ENCODE results near the gene SERPINE1.
A peak's percentile ranks its signal among the peaks of the same experiment; 100 is the strongest.

The SERPINE1 gene

DNA sequence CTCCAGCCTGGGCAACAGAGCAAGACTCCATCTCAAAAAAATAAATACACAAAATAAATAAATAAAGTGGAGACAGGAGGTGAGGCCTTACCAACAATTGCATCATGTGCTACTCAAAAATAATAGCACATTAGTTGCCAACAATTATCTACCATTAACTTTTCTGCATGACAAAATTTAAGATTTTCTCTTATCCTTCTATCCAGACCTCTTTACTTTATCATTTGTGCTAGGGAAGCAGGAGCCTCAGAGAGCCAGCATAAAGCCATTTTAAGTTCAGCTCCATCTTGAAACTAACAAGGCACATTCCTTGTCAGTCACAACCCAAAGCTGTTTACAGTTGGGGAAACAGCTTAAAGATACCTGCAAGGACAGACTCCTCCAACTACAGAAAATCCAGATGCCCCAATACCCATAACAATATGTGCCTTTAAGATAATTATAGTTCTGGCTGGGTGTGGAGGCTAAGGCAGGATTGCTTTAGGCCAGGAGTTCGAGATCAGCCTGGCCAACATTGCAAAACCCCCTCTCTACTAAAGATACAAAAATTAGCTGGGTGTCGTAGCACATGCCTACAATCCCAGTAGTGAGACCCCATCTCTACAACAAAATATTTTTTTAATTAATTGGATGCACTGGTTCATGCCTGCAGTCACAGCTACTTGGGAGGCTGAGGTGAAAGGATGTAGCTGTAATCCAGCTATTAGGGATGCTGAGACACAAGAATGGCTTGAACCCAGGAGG is 25.2 kb downstream of the SERPINE1 start:
- H3K4me2 ChIP-seq (ENCODE audit: insufficient read depth, low read length, poor library complexity, severe bottlenecking) = no peak overlapping the region
- no peaks in the 10 kb centered on the region for H3K9me3 ChIP-seq (replicated peaks in 1 of 2; ENCODE audit: control insufficient read depth in 2 of 2, insufficient read depth in 1 of 2, low read depth in 1 of 2, low read length in 2 of 2)
- H3K4ac ChIP-seq (ENCODE audit: low read length) = no peak overlapping the region
- no peak overlapping the region for H4K8ac ChIP-seq (ENCODE audit: low read depth, low read length)
- H2BK12ac ChIP-seq (ENCODE audit: low read length) = no peak overlapping the region
- H3K79me1 ChIP-seq (ENCODE audit: low read depth, low read length) = no peaks in the 10 kb centered on the region
- H3K9ac ChIP-seq (ENCODE audit: low read depth, low read length, poor library complexity) = no peak overlapping the region
- H3K27ac ChIP-seq (replicated peaks; ENCODE audit: low read length) = no peak overlapping the region
- H2AFZ ChIP-seq (ENCODE audit: low read length) = no peak overlapping the region
- no CpG with 5 or more reads among the region's 2 CpGs for WGBS, 2 donors (ENCODE audit: extremely low coverage in 2 of 2, insufficient read length in 2 of 2, insufficient replicate concordance in 1 of 2)
- H3K4me1 ChIP-seq (ENCODE audit: control insufficient read depth in 2 of 2, insufficient read depth in 1 of 2, low read depth in 1 of 2, low read length in 2 of 2) = peaks cover 8 to 9% of the 10 kb centered on the region in 2 donors
- H4K91ac ChIP-seq (ENCODE audit: low read depth, low read length, poor library complexity) = no peak overlapping the region
- H3K36me3 ChIP-seq (replicated peaks in 1 of 2; ENCODE audit: control insufficient read depth in 2 of 2, insufficient read depth in 2 of 2, low read length in 2 of 2) = peaks cover 2 to 7% of the 10 kb centered on the region in 2 donors
- H3K4me3 ChIP-seq (ENCODE audit: low read length in 2 of 2) = no peak overlapping the region
- no peak for DNase-seq (ENCODE audit: low spot score)
- no peak overlapping the region for H2BK15ac ChIP-seq (ENCODE audit: low read length)
- H2AK5ac ChIP-seq (ENCODE audit: low read depth, low read length) = no peak overlapping the region
- H2BK5ac ChIP-seq (ENCODE audit: low read length) = no peak overlapping the region
- no peak overlapping the region for H3K14ac ChIP-seq (ENCODE audit: low read length)
- no peak overlapping the region for H3K18ac ChIP-seq (ENCODE audit: low read length)
- no peaks in the 10 kb centered on the region for H3K27me3 ChIP-seq (ENCODE audit: control insufficient read depth in 3 of 3, insufficient read depth in 3 of 3, low read depth in 1 of 3, low read length in 3 of 3)
- no peak overlapping the region for H2BK120ac ChIP-seq (ENCODE audit: low read depth, low read length)
- no peak overlapping the region for H3K23ac ChIP-seq (ENCODE audit: low read depth, low read length, poor library complexity)

- Histone ChIP-seq H3K4me3 (ENCODE audit: low read length in 2 of 2) (peak within 1 kb of the TSS; percentile 88 to 90), H3K9ac (ENCODE audit: low read depth, low read length, poor library complexity) (peak within 1 kb of the TSS; percentile 94), H3K36me3 (replicated peaks in 1 of 2; ENCODE audit: control insufficient read depth in 2 of 2, insufficient read depth in 2 of 2, low read length in 2 of 2) (peaks cover 2 to 25% of the 10 kb centered on the region in 2 donors), H3K18ac (ENCODE audit: low read length) (peak within 1 kb of the TSS; percentile 99), H2BK15ac (ENCODE audit: low read length) (peak within 1 kb of the TSS; percentile 98), H3K4me1 (ENCODE audit: control insufficient read depth in 2 of 2, insufficient read depth in 1 of 2, low read depth in 1 of 2, low read length in 2 of 2) (peaks cover 8 to 9% of the 10 kb centered on the region in 2 donors), H2BK12ac (ENCODE audit: low read length) (no peak within 1 kb of the TSS), H3K4me2 (ENCODE audit: insufficient read depth, low read length, poor library complexity, severe bottlenecking) (peak within 1 kb of the TSS; percentile 64), H2AK5ac (ENCODE audit: low read depth, low read length) (peak within 1 kb of the TSS; percentile 54), H2BK120ac (ENCODE audit: low read depth, low read length) (peak within 1 kb of the TSS; percentile 51), H4K8ac (ENCODE audit: low read depth, low read length) (no peak within 1 kb of the TSS), H2AFZ (ENCODE audit: low read length) (peak within 1 kb of the TSS; percentile 96), H3K14ac (ENCODE audit: low read length) (peak within 1 kb of the TSS; percentile 58), H4K91ac (ENCODE audit: low read depth, low read length, poor library complexity) (no peak within 1 kb of the TSS), H3K27me3 (ENCODE audit: control insufficient read depth in 3 of 3, insufficient read depth in 3 of 3, low read depth in 1 of 3, low read length in 3 of 3) (no peaks in the 10 kb centered on the region), H3K23ac (ENCODE audit: low read depth, low read length, poor library complexity) (peak within 1 kb of the TSS; percentile 80), H3K9me3 (replicated peaks in 1 of 2; ENCODE audit: control insufficient read depth in 2 of 2, insufficient read depth in 1 of 2, low read depth in 1 of 2, low read length in 2 of 2) (no peaks in the 10 kb centered on the region), H3K27ac (replicated peaks; ENCODE audit: low read length) (no peak within 1 kb of the TSS), H2BK5ac (ENCODE audit: low read length) (peak within 1 kb of the TSS; percentile 83), H3K4ac (ENCODE audit: low read length) (no peak within 1 kb of the TSS), H3K79me1 (ENCODE audit: low read depth, low read length) (no peaks in the 10 kb centered on the region)
- DNase-seq (ENCODE audit: low spot score) = peak; percentile 100
- WGBS, 2 donors (ENCODE audit: extremely low coverage in 2 of 2, insufficient read length in 2 of 2, insufficient replicate concordance in 1 of 2) = no CpG with 5 or more reads among the region's 51 CpGs
Observed at GRCh38 chr7:101153969-101154692, 27.2 kb downstream of the SERPINE1 start, which contains the start of gene AP1S1. AP1S1 (plus strand) TSS chr7:101154476; CDS start chr7:101154515, 39 bp downstream.

- Histone ChIP-seq H3K79me1 (ENCODE audit: low read depth, low read length) (no peaks in the 10 kb centered on the region), H3K4me3 (ENCODE audit: low read length in 2 of 2) (peak overlapping the region; percentile 88 to 90), H3K4me1 (ENCODE audit: control insufficient read depth in 2 of 2, insufficient read depth in 1 of 2, low read depth in 1 of 2, low read length in 2 of 2) (peaks cover 9% of the 10 kb centered on the region in 2 donors), H2BK12ac (ENCODE audit: low read length) (no peak overlapping the region), H4K8ac (ENCODE audit: low read depth, low read length) (no peak overlapping the region), H4K91ac (ENCODE audit: low read depth, low read length, poor library complexity) (no peak overlapping the region), H3K18ac (ENCODE audit: low read length) (peak overlapping the region; percentile 99), H3K14ac (ENCODE audit: low read length) (no peak overlapping the region), H2AK5ac (ENCODE audit: low read depth, low read length) (peak overlapping the region; percentile 43), H2BK15ac (ENCODE audit: low read length) (peak overlapping the region; percentile 98), H3K27ac (replicated peaks; ENCODE audit: low read length) (no peak overlapping the region), H3K9me3 (replicated peaks in 1 of 2; ENCODE audit: control insufficient read depth in 2 of 2, insufficient read depth in 1 of 2, low read depth in 1 of 2, low read length in 2 of 2) (no peaks in the 10 kb centered on the region), H2BK120ac (ENCODE audit: low read depth, low read length) (peak overlapping the region; percentile 51), H3K23ac (ENCODE audit: low read depth, low read length, poor library complexity) (peak overlapping the region; percentile 80), H2AFZ (ENCODE audit: low read length) (peak overlapping the region; percentile 96), H3K27me3 (ENCODE audit: control insufficient read depth in 3 of 3, insufficient read depth in 3 of 3, low read depth in 1 of 3, low read length in 3 of 3) (no peaks in the 10 kb centered on the region), H3K36me3 (replicated peaks in 1 of 2; ENCODE audit: control insufficient read depth in 2 of 2, insufficient read depth in 2 of 2, low read length in 2 of 2) (peaks cover 4 to 30% of the 10 kb centered on the region in 2 donors), H2BK5ac (ENCODE audit: low read length) (peak overlapping the region; percentile 83), H3K4ac (ENCODE audit: low read length) (no peak overlapping the region), H3K9ac (ENCODE audit: low read depth, low read length, poor library complexity) (peak overlapping the region; percentile 94), H3K4me2 (ENCODE audit: insufficient read depth, low read length, poor library complexity, severe bottlenecking) (peak overlapping the region; percentile 64)
- WGBS, 2 donors (ENCODE audit: extremely low coverage in 2 of 2, insufficient read length in 2 of 2, insufficient replicate concordance in 1 of 2) = no CpG with 5 or more reads among the region's 34 CpGs
- DNase-seq (ENCODE audit: low spot score) = no peak
Observed at GRCh38 chr7:101154693-101155102, 27.8 kb downstream of the SERPINE1 start.

DNA sequence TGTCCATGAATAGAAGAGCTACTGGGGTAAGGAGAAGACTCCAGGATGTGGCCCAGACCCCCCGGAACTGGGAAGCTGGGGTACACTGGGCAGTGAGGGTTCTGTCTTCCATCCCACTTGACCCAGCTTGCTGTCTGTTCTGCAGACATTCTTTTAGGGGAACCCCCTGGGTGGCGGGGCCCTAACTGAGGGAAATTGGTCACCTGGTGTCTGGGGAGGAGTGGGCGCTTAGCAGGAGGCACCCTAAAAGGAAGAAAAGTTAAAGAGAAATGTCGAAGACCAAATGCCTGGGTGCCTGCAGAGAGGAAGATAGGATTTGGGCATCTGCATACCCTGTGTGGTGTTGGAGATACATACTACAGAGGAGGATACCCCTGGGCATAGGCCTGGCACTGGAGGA is 28.4 kb downstream of the SERPINE1 start:
- H2AK5ac ChIP-seq (ENCODE audit: low read depth, low read length) = peak overlapping the region; percentile 54
- WGBS, 2 donors (ENCODE audit: extremely low coverage in 2 of 2, insufficient read length in 2 of 2, insufficient replicate concordance in 1 of 2) = no CpG with 5 or more reads among the region's 4 CpGs
- no peak for DNase-seq (ENCODE audit: low spot score)
- H3K23ac ChIP-seq (ENCODE audit: low read depth, low read length, poor library complexity) = no peak overlapping the region
- peak overlapping the region; percentile 66 for H3K9ac ChIP-seq (ENCODE audit: low read depth, low read length, poor library complexity)
- H2BK15ac ChIP-seq (ENCODE audit: low read length) = no peak overlapping the region
- peak overlapping the region; percentile 58 for H3K14ac ChIP-seq (ENCODE audit: low read length)
- no peak overlapping the region for H3K4ac ChIP-seq (ENCODE audit: low read length)
- H3K18ac ChIP-seq (ENCODE audit: low read length) = peak overlapping the region; percentile 99
- no peak overlapping the region for H2BK5ac ChIP-seq (ENCODE audit: low read length)
- peaks cover 9 to 11% of the 10 kb centered on the region in 2 donors for H3K4me1 ChIP-seq (ENCODE audit: control insufficient read depth in 2 of 2, insufficient read depth in 1 of 2, low read depth in 1 of 2, low read length in 2 of 2)
- H3K4me3 ChIP-seq (ENCODE audit: low read length in 2 of 2) = peak overlapping the region; percentile 88 to 90
- no peak overlapping the region for H2BK120ac ChIP-seq (ENCODE audit: low read depth, low read length)
- no peaks in the 10 kb centered on the region for H3K79me1 ChIP-seq (ENCODE audit: low read depth, low read length)
- H3K9me3 ChIP-seq (replicated peaks in 1 of 2; ENCODE audit: control insufficient read depth in 2 of 2, insufficient read depth in 1 of 2, low read depth in 1 of 2, low read length in 2 of 2) = no peaks in the 10 kb centered on the region
- H3K4me2 ChIP-seq (ENCODE audit: insufficient read depth, low read length, poor library complexity, severe bottlenecking) = peak overlapping the region; percentile 64
- peaks cover 4 to 36% of the 10 kb centered on the region in 2 donors for H3K36me3 ChIP-seq (replicated peaks in 1 of 2; ENCODE audit: control insufficient read depth in 2 of 2, insufficient read depth in 2 of 2, low read length in 2 of 2)
- H2AFZ ChIP-seq (ENCODE audit: low read length) = peak overlapping the region; percentile 96
- H4K91ac ChIP-seq (ENCODE audit: low read depth, low read length, poor library complexity) = no peak overlapping the region
- no peak overlapping the region for H2BK12ac ChIP-seq (ENCODE audit: low read length)
- no peak overlapping the region for H3K27ac ChIP-seq (replicated peaks; ENCODE audit: low read length)
- H3K27me3 ChIP-seq (ENCODE audit: control insufficient read depth in 3 of 3, insufficient read depth in 3 of 3, low read depth in 1 of 3, low read length in 3 of 3) = no peaks in the 10 kb centered on the region
- H4K8ac ChIP-seq (ENCODE audit: low read depth, low read length) = no peak overlapping the region

Measured in neuronal stem cell (in vitro differentiated cells).